Fibroblast of skin of back (primary cell): ENCODE measurements around the gene CRISPLD2.
"Not testable (repeated sequence)": the region's sequence is repeated elsewhere in the genome, so short reads cannot be mapped to it uniquely, and the experiment has no call there.

Experiments
- DNase-seq: peaks from one replicate; pipeline ENCODE4 v3.0.0-alpha.2; 2013

CRISPLD2 gene

DNA sequence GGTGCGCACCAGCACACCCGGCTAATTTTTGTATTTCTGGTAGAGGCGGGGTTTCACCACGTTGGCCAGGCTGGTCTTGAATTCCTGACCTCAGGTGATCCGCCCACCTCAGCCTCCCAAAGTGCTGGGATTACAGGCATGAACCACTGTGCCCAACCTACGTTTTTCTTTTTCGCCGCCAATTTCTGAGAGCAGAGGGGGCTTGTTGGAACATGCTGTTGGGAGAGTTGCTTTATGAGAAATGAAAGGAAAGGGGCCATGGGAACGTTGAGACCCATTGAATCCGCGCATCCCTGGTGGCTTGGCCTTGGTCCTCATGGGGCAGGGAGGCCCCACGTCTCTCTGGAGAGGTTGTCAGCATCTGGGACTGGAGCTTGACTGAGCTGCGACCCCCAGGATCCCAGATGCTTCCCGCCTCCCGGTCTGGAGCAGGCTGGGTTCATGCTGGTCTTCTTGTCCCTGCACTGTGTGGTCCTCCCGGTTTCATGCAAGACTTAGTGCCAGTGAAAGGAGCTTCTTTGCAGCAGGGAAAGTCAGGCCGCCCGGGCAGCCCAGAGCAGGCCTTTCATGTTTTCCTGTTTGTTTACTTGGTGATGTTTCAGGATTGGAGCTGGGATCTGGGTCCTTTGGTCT is 22.8 kb downstream of the CRISPLD2 start:
- no peak for DNase-seq

- no peak for DNase-seq
These were observed 23.6 kb downstream of the CRISPLD2 start for GRCh38 chr16:84843149-84844048.

GRCh38 chr16:84844049-84844350 is 24.2 kb downstream of the CRISPLD2 start:
- DNase-seq: no peak

GRCh38 chr16:84844559-84845495 is 25.0 kb downstream of the CRISPLD2 start:
- DNase-seq: no peak

GRCh38 chr16:84845496-84846002 is 25.8 kb downstream of the CRISPLD2 start:
- DNase-seq: no peak

- DNase-seq: no peak
These were observed 28.0 kb downstream of the CRISPLD2 start for GRCh38 chr16:84847564-84848355.

DNA sequence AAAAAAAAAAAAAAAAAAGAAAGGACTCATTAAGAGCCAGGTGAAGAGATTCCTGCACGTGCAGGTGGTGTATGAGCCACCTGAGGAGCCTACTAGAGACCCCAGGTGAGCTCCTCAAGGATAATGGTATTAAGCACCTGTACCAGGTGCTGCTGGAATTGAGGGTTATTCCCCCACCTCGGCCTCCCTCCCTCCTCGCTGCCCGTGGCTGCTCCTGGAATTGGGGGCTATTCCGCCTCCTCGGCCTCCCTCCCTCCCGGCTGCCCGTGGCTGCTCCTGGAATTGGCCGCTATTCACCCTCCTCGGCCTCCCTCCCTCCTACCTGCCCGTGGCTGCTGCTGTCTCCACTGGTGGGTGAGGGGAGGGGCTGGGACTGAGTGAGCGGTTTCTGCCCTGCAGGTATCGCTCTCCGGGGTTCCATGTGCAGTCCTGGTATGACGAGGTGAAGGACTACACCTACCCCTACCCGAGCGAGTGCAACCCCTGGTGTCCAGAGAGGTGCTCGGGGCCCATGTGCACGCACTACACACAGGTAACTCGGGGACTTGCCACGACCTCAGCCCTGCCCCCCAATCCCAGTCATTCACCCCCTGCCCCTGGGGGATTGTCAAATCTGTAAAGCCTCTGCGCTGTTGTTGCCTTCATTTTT is 29.3 kb downstream of the CRISPLD2 start:
- DNase-seq: no peak

DNA sequence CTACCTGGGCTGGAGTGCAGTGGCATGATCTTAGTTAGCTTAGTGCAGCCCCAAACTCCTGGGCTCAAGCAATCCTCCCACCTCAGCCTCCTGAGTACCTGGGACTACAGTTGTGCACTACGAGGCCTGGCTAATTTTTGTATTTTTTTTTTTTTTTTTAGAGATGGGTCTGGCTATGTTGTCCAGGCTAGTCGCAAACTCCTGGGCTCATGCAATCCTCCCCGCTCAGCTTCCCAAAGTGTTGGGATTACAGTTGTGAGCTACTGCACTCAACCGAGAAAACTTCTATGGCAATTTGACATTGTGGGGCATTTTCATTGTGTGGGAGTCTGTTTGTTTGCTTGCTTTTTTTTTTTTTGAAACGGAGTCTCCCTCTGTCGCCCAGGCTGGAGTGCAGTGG is 30.0 kb downstream of the CRISPLD2 start:
- DNase-seq: no peak

- no peak for DNase-seq
These were observed 30.9 kb downstream of the CRISPLD2 start for GRCh38 chr16:84850714-84851113.

DNA sequence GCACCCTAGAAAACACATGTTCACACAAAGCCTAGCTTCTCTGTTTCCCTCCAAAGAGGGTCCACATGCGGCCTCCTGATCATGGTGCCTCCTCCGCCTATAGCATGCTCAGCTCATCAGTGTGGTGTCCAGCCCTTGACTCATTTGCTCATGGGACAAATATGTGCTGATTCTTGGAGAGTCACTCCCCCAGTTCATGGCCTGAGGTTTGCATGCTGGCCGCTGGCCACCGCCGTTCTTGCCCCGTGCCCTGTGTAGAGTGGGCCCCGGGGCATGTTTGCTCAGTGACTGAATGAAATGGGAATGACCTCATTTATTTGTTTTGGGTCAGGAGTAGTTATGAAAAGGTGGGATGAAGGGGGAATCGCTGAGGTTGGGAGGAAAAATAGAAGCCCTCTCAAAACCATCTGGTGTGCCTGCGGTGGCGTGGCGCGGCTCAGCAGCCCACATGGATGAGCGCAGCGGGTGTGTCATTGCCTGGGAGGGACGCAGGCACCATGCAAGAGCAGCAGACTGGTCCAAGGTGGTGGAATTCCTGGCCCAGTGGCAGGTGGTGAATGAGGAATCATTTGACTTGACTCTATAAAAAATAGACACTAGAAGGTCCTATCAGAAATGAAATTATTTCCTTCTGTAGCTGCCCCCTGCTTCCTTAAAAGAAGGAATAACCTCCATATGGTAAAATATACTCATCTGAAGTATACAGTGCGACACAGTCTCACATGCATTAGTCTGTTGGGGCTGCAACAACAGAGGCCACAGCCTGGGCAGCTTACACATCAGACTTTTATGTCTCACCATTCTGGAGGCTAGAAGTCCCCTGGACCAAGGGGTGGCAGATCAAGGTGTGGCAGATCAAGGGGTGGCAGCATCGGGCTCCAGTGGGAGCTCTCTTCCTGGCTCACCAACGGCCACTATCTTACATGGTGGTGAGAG is 31.7 kb downstream of the CRISPLD2 start:
- peak; percentile 88 for DNase-seq

- DNase-seq: no peak
These were observed 33.7 kb downstream of the CRISPLD2 start for GRCh38 chr16:84853534-84853933.

DNA sequence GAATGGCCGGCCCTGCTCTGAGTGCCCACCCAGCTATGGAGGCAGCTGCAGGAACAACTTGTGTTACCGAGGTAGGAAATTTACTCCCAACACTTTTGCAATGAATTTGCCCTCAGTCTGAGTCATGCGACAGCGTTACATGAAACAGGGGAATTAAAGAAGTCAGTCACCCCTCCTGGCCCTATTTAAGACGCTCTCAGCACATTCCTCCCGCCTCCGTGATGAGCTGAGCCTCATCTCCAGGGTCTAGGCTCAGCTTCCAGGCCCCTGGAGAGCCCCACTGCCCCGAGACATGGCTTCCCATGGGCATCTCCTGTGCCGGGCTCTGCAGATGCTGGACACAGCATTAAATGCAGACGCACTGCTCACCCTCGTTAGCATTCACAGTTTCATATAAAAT is 35.0 kb downstream of the CRISPLD2 start:
- DNase-seq: peak; percentile 21

DNA sequence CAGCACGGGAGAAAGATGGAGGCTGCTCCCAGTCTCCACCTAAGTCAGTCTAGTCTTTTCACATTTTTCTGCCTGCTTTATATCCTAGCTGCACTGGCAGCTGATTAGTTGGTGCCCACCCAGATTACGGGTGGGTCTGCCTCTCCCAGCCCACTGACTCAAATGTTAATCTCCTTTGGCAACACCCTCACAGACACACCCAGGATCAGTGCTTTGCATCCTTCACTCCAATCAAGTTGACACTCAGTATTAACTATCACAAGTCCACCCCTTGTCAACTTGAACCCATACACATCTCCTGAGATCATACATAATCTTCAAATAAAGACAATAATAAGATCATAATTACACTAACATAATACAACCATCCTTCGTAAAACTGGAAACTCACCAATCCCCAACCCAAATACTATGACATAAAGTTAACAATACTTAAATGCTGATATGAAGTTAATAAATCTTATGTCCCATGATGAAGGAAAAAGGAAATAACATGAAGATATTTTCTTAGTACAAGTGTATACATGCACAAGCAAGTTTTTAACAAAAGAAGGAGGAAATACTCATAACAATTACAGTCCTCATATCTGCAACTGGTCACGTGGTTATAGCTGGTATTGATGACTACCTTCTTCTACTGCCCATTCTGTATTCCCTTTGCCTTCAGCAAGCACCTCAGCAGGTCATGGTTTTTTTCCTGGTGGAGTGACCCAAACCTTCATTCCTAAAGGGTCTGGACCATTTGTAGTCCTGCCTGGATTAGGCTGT is 35.8 kb downstream of the CRISPLD2 start:
- DNase-seq: not testable (repeated sequence)

DNA sequence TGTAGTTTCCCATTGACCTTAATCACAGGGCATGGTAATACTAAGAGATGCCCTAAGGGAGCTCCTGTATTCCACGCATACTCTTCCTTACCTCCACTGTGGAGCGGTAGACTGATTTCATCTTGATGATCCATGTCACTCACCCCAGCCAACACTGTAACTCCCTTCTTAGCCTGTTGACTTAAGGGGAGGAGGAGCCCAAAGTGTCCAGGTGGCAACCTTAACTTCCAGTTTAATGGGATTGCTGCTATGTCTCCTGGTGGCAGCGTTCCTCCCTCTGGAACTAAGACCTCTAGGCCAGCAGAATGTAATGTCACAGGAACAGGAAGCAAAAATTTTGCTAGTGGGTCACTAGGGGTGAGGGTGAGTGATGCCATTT is 36.4 kb downstream of the CRISPLD2 start:
- not testable (repeated sequence) for DNase-seq

- not testable (repeated sequence) for DNase-seq
These were observed 37.0 kb downstream of the CRISPLD2 start for GRCh38 chr16:84856811-84857210.

DNA sequence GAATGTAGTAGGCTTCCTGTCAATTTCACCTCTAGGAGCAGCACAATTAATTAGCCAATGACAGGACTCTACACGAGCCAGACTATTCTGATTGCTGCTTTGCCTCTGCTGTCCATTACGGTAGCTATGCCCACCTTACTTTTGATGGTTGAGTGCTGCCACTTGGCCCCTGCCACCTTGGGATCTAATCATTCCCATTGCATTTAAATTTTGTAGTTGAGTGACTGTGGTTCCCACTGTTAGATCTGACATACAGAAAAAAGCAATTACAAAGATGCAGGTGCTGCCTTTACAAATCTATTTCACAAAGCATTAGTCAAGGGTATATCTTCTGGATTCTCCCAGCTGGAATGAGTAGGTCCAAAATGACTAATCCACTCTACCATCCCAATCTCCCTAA is 39.9 kb downstream of the CRISPLD2 start:
- no peak for DNase-seq

- no peak for DNase-seq
These were observed 40.6 kb downstream of the CRISPLD2 start for GRCh38 chr16:84860383-84860782.

DNA sequence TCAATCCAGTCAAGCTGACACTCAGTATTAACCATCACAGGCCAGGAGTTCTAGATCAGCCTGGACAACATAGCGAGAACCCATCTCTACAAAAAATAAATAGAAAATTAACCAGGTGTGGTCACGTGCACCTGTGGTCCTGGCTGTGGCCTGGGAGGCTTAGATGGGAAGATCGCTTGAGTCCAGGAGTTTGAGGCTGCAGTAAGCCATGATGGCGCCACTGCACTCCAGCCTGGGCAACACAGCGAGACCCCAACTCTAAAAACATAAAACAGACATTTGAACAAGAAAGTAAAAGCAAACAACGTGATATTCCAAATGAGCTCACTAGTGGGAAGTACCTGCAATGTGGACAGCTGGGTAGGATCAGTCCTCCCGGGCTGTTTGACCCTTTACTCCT is 41.9 kb downstream of the CRISPLD2 start:
- no peak for DNase-seq

DNA sequence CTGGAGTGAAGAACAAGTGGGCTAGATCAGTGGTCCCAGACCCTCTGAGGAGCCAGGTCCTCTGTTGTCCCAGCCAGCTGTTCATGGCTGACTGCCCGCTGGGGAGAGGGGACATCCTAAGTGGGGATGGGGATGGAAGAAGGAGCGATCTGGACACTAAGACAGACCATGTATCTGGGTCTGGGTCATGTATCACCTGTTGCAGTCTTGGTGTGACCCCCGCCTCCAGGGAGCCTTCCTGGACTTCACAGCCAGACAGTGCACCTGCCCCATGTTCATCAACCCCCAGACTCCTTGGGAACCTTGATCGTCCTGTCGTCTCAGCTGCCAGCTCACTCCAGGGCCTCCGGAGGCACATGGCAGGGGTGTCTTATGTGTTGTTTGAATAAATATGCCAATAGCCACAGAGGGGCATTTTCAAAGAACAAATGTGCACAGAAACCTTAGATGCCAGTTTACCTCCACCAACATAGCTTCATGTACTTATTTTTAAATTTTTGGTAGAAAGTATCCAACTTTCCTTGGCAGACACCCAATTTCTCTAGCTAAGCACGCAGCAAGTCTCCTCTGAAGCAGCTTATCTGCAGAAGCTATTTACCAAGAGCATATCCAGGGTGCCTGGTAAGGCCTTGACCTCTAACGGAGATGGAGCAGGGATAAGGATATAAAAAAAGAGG is 43.2 kb downstream of the CRISPLD2 start:
- no peak for DNase-seq
